Lung (tissue), 12 donors: ENCODE results near the gene PKD1. TPM values are rescaled to one million over a fixed set of nuclear protein-coding genes. Genes with fewer than 3 reads are reported as not detected.

Experiments
- ATAC-seq: fragments of 200-7000 bp; cut with Tn5 transposase; one replicate; pipeline ENCODE4 v1.9.1; 2020; ENCODE audit warnings: moderate number of reproducible peaks; ENCODE audit not compliant: insufficient read depth, low FRiP score
- DNase-seq, 3 donors: peaks; one replicate each; pipeline ENCODE4 v3.0.0-alpha.2; 2013 to 2017
- H3K27ac ChIP-seq, 2 donors: one replicate each; pipeline ENCODE4 v1.5.1; 2013; ENCODE audit warnings: mild to moderate bottlenecking in 2 of 2, moderate library complexity in 2 of 2, control low read depth in 1 of 2, inconsistent platforms in 1 of 2, low read depth in 1 of 2, low read length in 1 of 2
- H3K27me3 ChIP-seq, 3 donors: one replicate each; pipeline ENCODE4 v1.5.1; 2013; ENCODE audit warnings: low read length in 2 of 3; ENCODE audit not compliant: control insufficient read depth in 3 of 3, insufficient read depth in 3 of 3
- H3K36me3 ChIP-seq, 4 donors: one replicate each; pipeline ENCODE4 v1.5.1; 2013; ENCODE audit warnings: low read length in 4 of 4, mild to moderate bottlenecking in 1 of 4, moderate library complexity in 1 of 4; ENCODE audit not compliant: control insufficient read depth in 4 of 4, insufficient read depth in 4 of 4
- H3K4me1 ChIP-seq, 5 donors: one replicate each; pipeline ENCODE4 v1.5.1; 2013; ENCODE audit warnings: low read length in 5 of 5, mild to moderate bottlenecking in 2 of 5, moderate library complexity in 1 of 5; ENCODE audit not compliant: control insufficient read depth in 5 of 5, insufficient read depth in 5 of 5
- H3K4me3 ChIP-seq: one replicate; pipeline ENCODE4 v1.5.1; 2013; ENCODE audit warnings: mild to moderate bottlenecking, control low read depth, moderate library complexity
- H3K9ac ChIP-seq, 2 donors: one replicate each; pipeline ENCODE4 v1.5.1; 2013; ENCODE audit warnings: low read length in 2 of 2, control low read depth in 1 of 2; ENCODE audit not compliant: insufficient read depth in 1 of 2
- H3K9me3 ChIP-seq, 4 donors: one replicate each; pipeline ENCODE4 v1.5.1; 2013; ENCODE audit warnings: low read length in 3 of 4, mild to moderate bottlenecking in 1 of 4, moderate library complexity in 1 of 4; ENCODE audit not compliant: control insufficient read depth in 4 of 4, insufficient read depth in 3 of 4
- WGBS, 2 donors: extraction: QIAGEN DNeasy Blood & Tissue Kit; methylation state at CpG; one replicate each; pipeline ENCODE4 v1.1.7; 2013; 5-methylcytosine and 5-hydroxymethylcytosine counted together
- polyA plus RNA-seq, 2 donors: library from polyadenylated mRNA; stranded (reverse); fragments of 200-250 nt; gene quantifications; one replicate each; pipeline ENCODE4 v1.2.1, GENCODE V29; 2013
- total RNA-seq, 2 donors: library from RNA; depleted of rRNA in 1 of 2; stranded (reverse); fragments of >200 nt in 1 of 2; gene quantifications; one replicate each; pipeline ENCODE4 v1.2.1, GENCODE V29; 2014 to 2021
- TF ChIP-seq, protein P1 (sequence below): IDR thresholded peaks from 2 replicates; pipeline ENCODE4 v1.5.1; 2012; ENCODE audit warnings: mild to moderate bottlenecking; ENCODE audit errors: control extremely low read depth, extremely low read depth
- donor health status: control.
- donor health status: control.
- donor health status: Bipolar disorder and iron deficiency.
- donor health status: healthy.
- donor health status: DM: yes; HTN: yes; CAD: no.

The PKD1 gene
- total and polyA plus RNA-seq, 4 donors: 39.1 to 128 (median 64.6) TPM

DNA sequence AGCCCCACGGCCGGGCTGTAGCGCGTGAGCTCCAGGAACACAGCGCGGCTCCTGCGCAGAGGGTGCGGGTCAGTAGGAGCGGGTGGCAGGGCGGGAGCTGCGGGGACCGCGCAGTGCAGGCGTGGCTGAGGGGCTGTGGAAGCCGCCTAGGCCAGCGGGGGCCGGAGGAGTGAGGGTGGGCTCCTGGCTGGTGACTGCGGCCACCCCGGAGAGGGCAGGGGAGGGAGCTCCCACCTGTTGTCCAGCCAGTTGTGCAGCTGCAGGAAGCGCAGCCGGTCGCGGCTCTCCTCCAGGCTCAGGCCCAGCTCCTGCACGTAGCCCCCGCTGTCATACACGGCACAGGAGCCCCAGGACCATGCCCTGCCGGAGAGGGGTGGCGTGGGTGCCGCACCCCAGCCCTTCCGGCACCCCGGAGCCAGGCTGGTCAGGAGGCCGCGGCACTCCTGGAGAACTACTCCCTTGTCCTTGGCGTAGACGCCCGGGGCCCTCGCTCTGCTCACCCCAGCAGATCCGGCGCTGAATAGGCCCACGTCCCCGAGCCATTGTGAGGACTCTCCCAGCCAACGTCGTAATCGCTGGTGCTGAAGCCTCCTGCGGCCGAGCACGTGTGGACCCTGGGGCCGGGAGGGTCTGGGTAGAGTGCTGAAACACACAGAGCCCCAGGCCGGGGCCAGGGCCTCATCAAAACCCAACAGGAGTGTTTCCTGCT, 44.0 kb downstream of the PKD1 start:
- Histone ChIP-seq H3K36me3 (peaks cover 8 to 79% (median 30%) of the 10 kb centered on the region in 4 donors), H3K9ac (no peak overlapping the region), H3K27ac (peak overlapping the region in 1 of 2 donors; percentile 57), H3K4me3 (no peak overlapping the region), H3K9me3 (peaks cover 0 to 4% (median 0%) of the 10 kb centered on the region in 4 donors), H3K27me3 (no peaks in the 10 kb centered on the region), H3K4me1 (peaks cover 0 to 8% (median 3%) of the 10 kb centered on the region in 5 donors)
- TF ChIP-seq, protein P1, sequence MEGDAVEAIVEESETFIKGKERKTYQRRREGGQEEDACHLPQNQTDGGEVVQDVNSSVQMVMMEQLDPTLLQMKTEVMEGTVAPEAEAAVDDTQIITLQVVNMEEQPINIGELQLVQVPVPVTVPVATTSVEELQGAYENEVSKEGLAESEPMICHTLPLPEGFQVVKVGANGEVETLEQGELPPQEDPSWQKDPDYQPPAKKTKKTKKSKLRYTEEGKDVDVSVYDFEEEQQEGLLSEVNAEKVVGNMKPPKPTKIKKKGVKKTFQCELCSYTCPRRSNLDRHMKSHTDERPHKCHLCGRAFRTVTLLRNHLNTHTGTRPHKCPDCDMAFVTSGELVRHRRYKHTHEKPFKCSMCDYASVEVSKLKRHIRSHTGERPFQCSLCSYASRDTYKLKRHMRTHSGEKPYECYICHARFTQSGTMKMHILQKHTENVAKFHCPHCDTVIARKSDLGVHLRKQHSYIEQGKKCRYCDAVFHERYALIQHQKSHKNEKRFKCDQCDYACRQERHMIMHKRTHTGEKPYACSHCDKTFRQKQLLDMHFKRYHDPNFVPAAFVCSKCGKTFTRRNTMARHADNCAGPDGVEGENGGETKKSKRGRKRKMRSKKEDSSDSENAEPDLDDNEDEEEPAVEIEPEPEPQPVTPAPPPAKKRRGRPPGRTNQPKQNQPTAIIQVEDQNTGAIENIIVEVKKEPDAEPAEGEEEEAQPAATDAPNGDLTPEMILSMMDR: no peak
- ATAC-seq: no peak
- peak in 1 of 3 donors; percentile 2 for DNase-seq
- 75 to 83% methylated on average over 41 to 49 of the region's 49 CpGs for WGBS, 2 donors

DNA sequence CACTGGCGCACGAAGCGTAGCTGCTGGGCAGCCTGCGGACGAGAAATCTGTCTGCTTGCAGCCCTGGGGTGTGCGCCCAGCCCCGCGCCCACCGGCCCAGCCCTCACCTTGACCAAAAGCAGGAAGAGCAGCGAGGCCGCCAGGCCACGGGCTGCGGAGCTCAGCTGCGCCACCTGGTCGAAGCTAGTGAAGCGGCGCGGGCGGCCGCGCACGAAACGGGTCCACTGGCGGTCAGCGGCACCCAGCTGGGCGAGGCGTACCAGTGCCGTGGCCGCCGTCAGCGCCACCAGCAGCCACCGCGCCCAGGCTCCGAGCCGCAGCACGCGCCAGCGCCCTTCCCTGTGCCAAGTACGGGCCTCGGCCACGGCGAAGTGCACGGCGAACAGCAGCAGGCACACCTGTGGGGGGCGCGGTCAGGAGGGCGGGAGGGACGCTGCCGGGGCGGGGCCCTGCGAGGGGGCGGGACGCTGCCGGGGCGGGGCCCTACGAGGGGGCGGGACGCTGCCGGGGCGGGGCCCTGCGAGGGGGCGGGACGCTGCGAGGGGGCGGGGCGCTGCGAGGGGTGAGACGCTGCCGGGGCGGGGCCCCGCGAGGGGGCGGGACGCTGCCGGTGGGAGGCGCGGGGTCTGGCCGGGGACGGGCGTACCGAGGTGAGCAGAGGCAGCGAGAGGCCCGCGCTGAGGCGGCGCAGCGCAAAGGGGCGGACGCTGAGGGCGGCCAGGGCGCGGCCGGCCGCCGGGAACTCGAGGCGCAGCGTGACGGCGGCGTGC, 44.7 kb downstream of the PKD1 start:
- 61 to 80% methylated on average over 79 to 101 of the region's 101 CpGs for WGBS, 2 donors

DNA sequence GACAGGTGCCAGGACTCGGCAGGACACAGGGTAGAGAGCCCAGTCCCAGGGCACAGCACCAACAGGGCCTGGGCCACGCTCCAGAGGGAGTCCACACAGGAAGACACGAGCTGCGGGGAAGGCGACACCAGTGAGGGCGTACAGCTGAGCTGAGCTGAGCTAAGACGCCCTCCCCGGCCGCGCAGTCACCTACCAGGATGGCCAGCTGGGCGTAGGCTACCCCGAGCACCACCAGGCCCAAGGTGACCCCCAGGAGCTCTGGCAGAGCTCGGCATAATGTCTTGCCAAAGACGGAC, 45.3 kb downstream of the PKD1 start:
- no peaks in the 10 kb centered on the region for H3K27me3 ChIP-seq
- TF ChIP-seq, protein P1: no peak
- peaks cover 5 to 84% (median 27%) of the 10 kb centered on the region in 4 donors for H3K36me3 ChIP-seq
- no peak overlapping the region for H3K9ac ChIP-seq
- H3K4me3 ChIP-seq: no peak overlapping the region
- ATAC-seq (no peak), DNase-seq (no peak)
- peak overlapping the region; percentile 38 to 40 for H3K27ac ChIP-seq
- H3K4me1 ChIP-seq: peaks cover 0 to 8% (median 3%) of the 10 kb centered on the region in 5 donors
- H3K9me3 ChIP-seq: peaks cover 0 to 1% (median 0%) of the 10 kb centered on the region in 4 donors
- WGBS, 2 donors: 88 to 91% methylated on average over 13 to 14 of the region's 14 CpGs

More for the DNA sequence above, 44.7 kb downstream of the PKD1 start:
- H3K9me3 ChIP-seq: peaks cover 0 to 1% (median 0%) of the 10 kb centered on the region in 4 donors
- DNase-seq (peak; percentile 69 to 91 (median 82)), ATAC-seq (peak; percentile 83)
- peaks cover 7 to 83% (median 29%) of the 10 kb centered on the region in 4 donors for H3K36me3 ChIP-seq
- peak overlapping the region; percentile 38 to 57 for H3K27ac ChIP-seq
- H3K4me1 ChIP-seq: peaks cover 0 to 8% (median 3%) of the 10 kb centered on the region in 5 donors
- H3K4me3 ChIP-seq: no peak overlapping the region
- TF ChIP-seq, protein P1: no peak
- H3K27me3 ChIP-seq: no peaks in the 10 kb centered on the region
- no peak overlapping the region for H3K9ac ChIP-seq
